Liver (tissue), 3 donors: Measurements from ENCODE around the gene CDC42EP1.

ENCODE experiments used
- CTCF ChIP-seq: fragments of 150-350 bp; IDR thresholded peaks from 2 replicates; pipeline ENCODE4 v1.5.1; 2017; ENCODE audit warnings: improper control_type of control experiment, low read depth, low read length; ENCODE audit not compliant: missing input control
- EGR1 ChIP-seq, 2 donors: IDR thresholded peaks; 2 replicates each; pipeline ENCODE4 v1.6.1; 2016 to 2018; ENCODE audit warnings: antibody characterized with exemption in 2 of 2, low read depth in 2 of 2
- FOXA1 ChIP-seq: IDR thresholded peaks from 2 replicates; pipeline ENCODE4 v1.6.1; 2016; ENCODE audit warnings: antibody characterized with exemption
- GABPA ChIP-seq, 2 donors: IDR thresholded peaks in 1 of 2; conservative IDR thresholded peaks in 1 of 2; 2 replicates each; pipeline ENCODE4 v1.6.1; 2016; ENCODE audit warnings: antibody characterized with exemption in 2 of 2, mild to moderate bottlenecking in 1 of 2, moderate library complexity in 1 of 2
- JUND ChIP-seq, 2 donors: IDR thresholded peaks; 2 replicates each; pipeline ENCODE4 v1.6.1; 2016; ENCODE audit warnings: antibody characterized with exemption in 2 of 2
- MAX ChIP-seq: IDR thresholded peaks from 2 replicates; pipeline ENCODE4 v1.6.1; 2016; ENCODE audit warnings: antibody characterized with exemption
- RAD21 ChIP-seq, 2 donors: IDR thresholded peaks; 2 replicates each; pipeline ENCODE4 v1.6.1; 2016; ENCODE audit warnings: antibody characterized with exemption in 2 of 2, mild to moderate bottlenecking in 2 of 2
- REST ChIP-seq: IDR thresholded peaks from 2 replicates; pipeline ENCODE4 v1.6.1; 2016; ENCODE audit warnings: antibody characterized with exemption, mild to moderate bottlenecking
- RXRA ChIP-seq, 2 donors: IDR thresholded peaks; 2 replicates each; pipeline ENCODE4 v1.6.1; 2017 to 2018; ENCODE audit warnings: antibody characterized with exemption in 2 of 2, mild to moderate bottlenecking in 1 of 2
- SP1 ChIP-seq: IDR thresholded peaks from 2 replicates; pipeline ENCODE4 v1.6.1; 2018; ENCODE audit warnings: antibody characterized with exemption, mild to moderate bottlenecking
- TAF1 ChIP-seq: conservative IDR thresholded peaks from 2 replicates; pipeline ENCODE4 v1.6.1; 2016; ENCODE audit warnings: antibody characterized with exemption, mild to moderate bottlenecking
- YY1 ChIP-seq: IDR thresholded peaks from 2 replicates; pipeline ENCODE4 v1.6.1; 2016; ENCODE audit warnings: antibody characterized with exemption, mild to moderate bottlenecking
- TF ChIP-seq, protein P1 (sequence below): IDR thresholded peaks from 2 replicates; pipeline ENCODE4 v1.6.1; 2016; ENCODE audit warnings: antibody characterized with exemption
- TF ChIP-seq, protein P2 (sequence below): IDR thresholded peaks from 2 replicates; pipeline ENCODE4 v1.6.1; 2016; ENCODE audit warnings: antibody characterized with exemption
- donor health status: healthy.
- donor health status: healthy.

- no peak for TF ChIP-seq CTCF
- TF ChIP-seq RAD21 (IDR thresholded peaks at IDR 0.05), result peak; percentile 22 to 40
- peak in 1 of 2 donors; percentile 85 for TF ChIP-seq EGR1 (IDR thresholded peaks at IDR 0.05; ENCODE audit: low read depth in 2 of 2)
- TF ChIP-seq, protein P1, sequence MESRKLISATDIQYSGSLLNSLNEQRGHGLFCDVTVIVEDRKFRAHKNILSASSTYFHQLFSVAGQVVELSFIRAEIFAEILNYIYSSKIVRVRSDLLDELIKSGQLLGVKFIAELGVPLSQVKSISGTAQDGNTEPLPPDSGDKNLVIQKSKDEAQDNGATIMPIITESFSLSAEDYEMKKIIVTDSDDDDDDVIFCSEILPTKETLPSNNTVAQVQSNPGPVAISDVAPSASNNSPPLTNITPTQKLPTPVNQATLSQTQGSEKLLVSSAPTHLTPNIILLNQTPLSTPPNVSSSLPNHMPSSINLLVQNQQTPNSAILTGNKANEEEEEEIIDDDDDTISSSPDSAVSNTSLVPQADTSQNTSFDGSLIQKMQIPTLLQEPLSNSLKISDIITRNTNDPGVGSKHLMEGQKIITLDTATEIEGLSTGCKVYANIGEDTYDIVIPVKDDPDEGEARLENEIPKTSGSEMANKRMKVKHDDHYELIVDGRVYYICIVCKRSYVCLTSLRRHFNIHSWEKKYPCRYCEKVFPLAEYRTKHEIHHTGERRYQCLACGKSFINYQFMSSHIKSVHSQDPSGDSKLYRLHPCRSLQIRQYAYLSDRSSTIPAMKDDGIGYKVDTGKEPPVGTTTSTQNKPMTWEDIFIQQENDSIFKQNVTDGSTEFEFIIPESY, result peak; percentile 69
- TF ChIP-seq TAF1, result peak; percentile 90
- TF ChIP-seq JUND (IDR thresholded peaks at IDR 0.05), result peak; percentile 59 to 93
- TF ChIP-seq YY1, result peak; percentile 97
- peak in 1 of 2 donors; percentile 62 for TF ChIP-seq GABPA (IDR thresholded peaks at IDR 0.05 in 1 of 2, conservative IDR thresholded peaks at IDR 0.05 in 1 of 2)
- peak; percentile 91 for TF ChIP-seq REST
- peak; percentile 80 for TF ChIP-seq MAX
- TF ChIP-seq RXRA (IDR thresholded peaks at IDR 0.05), result peak; percentile 77 to 93
- TF ChIP-seq SP1, result peak; percentile 90
- TF ChIP-seq, protein P2, sequence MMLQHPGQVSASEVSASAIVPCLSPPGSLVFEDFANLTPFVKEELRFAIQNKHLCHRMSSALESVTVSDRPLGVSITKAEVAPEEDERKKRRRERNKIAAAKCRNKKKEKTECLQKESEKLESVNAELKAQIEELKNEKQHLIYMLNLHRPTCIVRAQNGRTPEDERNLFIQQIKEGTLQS, result peak; percentile 67
- TF ChIP-seq FOXA1, result peak; percentile 76
These were observed 2.8 kb upstream of the CDC42EP1 start for GRCh38 chr22:37557321-37558001.
